Liver (tissue), 3 donors: ENCODE data around the gene INSR.

Experiments used
- EGR1 ChIP-seq, 2 donors: IDR thresholded peaks; 2 replicates each; pipeline ENCODE4 v1.6.1; 2016 to 2018; ENCODE audit warnings: antibody characterized with exemption in 2 of 2, low read depth in 2 of 2
- FOXA2 ChIP-seq: IDR thresholded peaks from 2 replicates; pipeline ENCODE4 v1.6.1; 2016; ENCODE audit warnings: antibody characterized with exemption
- TF ChIP-seq, protein P1 (sequence below): fragments of 150-350 bp; IDR thresholded peaks from 2 replicates; pipeline ENCODE4 v1.5.1; 2017; ENCODE audit warnings: improper control_type of control experiment, low read depth, low read length; ENCODE audit not compliant: missing input control
- TF ChIP-seq, protein P2 (sequence below): IDR thresholded peaks from 2 replicates; pipeline ENCODE4 v1.6.1; 2016; ENCODE audit warnings: antibody characterized with exemption, mild to moderate bottlenecking
- donor health status: healthy.
- donor health status: healthy.

DNA sequence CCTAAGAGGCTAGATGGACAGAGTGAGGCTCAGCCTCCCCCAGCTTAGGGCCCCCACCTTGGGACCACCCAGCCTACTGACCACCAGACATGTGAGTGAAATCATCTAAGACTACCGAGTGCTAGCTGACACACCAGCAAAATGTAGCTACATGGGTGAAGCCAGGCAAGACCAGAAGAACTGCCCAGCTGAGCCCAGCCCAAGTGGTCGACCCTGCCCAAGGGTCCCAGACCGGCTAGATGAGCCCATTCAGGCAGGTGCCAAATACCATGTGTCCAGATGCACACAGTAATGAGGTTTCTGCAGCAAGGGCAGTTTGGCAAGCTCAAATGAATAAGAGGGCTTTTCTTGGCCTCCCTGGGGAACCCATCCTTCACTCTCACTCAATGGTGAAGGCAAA lies 168.1 kb downstream of the INSR start:
- TF ChIP-seq, protein P1, sequence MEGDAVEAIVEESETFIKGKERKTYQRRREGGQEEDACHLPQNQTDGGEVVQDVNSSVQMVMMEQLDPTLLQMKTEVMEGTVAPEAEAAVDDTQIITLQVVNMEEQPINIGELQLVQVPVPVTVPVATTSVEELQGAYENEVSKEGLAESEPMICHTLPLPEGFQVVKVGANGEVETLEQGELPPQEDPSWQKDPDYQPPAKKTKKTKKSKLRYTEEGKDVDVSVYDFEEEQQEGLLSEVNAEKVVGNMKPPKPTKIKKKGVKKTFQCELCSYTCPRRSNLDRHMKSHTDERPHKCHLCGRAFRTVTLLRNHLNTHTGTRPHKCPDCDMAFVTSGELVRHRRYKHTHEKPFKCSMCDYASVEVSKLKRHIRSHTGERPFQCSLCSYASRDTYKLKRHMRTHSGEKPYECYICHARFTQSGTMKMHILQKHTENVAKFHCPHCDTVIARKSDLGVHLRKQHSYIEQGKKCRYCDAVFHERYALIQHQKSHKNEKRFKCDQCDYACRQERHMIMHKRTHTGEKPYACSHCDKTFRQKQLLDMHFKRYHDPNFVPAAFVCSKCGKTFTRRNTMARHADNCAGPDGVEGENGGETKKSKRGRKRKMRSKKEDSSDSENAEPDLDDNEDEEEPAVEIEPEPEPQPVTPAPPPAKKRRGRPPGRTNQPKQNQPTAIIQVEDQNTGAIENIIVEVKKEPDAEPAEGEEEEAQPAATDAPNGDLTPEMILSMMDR: no peak
- TF ChIP-seq, protein P2, sequence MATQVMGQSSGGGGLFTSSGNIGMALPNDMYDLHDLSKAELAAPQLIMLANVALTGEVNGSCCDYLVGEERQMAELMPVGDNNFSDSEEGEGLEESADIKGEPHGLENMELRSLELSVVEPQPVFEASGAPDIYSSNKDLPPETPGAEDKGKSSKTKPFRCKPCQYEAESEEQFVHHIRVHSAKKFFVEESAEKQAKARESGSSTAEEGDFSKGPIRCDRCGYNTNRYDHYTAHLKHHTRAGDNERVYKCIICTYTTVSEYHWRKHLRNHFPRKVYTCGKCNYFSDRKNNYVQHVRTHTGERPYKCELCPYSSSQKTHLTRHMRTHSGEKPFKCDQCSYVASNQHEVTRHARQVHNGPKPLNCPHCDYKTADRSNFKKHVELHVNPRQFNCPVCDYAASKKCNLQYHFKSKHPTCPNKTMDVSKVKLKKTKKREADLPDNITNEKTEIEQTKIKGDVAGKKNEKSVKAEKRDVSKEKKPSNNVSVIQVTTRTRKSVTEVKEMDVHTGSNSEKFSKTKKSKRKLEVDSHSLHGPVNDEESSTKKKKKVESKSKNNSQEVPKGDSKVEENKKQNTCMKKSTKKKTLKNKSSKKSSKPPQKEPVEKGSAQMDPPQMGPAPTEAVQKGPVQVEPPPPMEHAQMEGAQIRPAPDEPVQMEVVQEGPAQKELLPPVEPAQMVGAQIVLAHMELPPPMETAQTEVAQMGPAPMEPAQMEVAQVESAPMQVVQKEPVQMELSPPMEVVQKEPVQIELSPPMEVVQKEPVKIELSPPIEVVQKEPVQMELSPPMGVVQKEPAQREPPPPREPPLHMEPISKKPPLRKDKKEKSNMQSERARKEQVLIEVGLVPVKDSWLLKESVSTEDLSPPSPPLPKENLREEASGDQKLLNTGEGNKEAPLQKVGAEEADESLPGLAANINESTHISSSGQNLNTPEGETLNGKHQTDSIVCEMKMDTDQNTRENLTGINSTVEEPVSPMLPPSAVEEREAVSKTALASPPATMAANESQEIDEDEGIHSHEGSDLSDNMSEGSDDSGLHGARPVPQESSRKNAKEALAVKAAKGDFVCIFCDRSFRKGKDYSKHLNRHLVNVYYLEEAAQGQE: no peak
- TF ChIP-seq FOXA2: no peak
- TF ChIP-seq EGR1 (IDR thresholded peaks at IDR 0.05; ENCODE audit: low read depth in 2 of 2): no peak
